IMR-90 (cell line): ENCODE results near the gene GAL3ST2. TPM values are rescaled to one million over a fixed set of nuclear protein-coding genes. Genes with fewer than 3 reads are reported as not detected.

ENCODE experiments used
- ATAC-seq: fragments of 200-7000 bp; cut with Tn5 transposase; 2 replicates; pipeline ENCODE4 v1.9.1; 2020; ENCODE audit warnings: low read depth, mild to moderate bottlenecking, moderate library complexity
- BruUV-seq: library from RNA; stranded (reverse); fragments of 400-500 nt; replicated peaks from 2 replicates; lab custom pipeline; 2021; lab: Mats Ljungman, UMichigan
- CTCF ChIA-PET: fragments of 300-600 bp; formaldehyde crosslinking; extraction: SDS; loops from one replicate; lab custom pipeline; 2021; ENCODE audit warnings: antibody characterized with exemption; lab: Yijun Ruan, JAX
- POLR2A ChIA-PET: fragments of 300-600 bp; sonication (Branson Sonifier 250); formaldehyde crosslinking; loops from one replicate; lab custom pipeline; 2022; ENCODE audit warnings: antibody characterized with exemption; ENCODE audit not compliant: unreplicated experiment; lab: Charles Lee
- DNase-seq: peaks from one replicate; pipeline ENCODE4 v3.0.0; 2013
- H2AFZ ChIP-seq: replicated peaks from 2 replicates; pipeline ENCODE3; 2013; ENCODE audit warnings: low read length, mild to moderate bottlenecking; ENCODE audit not compliant: poor library complexity
- H2AK5ac ChIP-seq: 2 replicates; pipeline ENCODE4 v1.6.1; 2013; ENCODE audit warnings: low read depth, low read length, inconsistent platforms
- H2AK9ac ChIP-seq: replicated peaks from 2 replicates; pipeline ENCODE3; 2013; ENCODE audit warnings: mild to moderate bottlenecking, low read depth, low read length, moderate library complexity; ENCODE audit not compliant: poor library complexity
- H2BK120ac ChIP-seq: 2 replicates; pipeline ENCODE4 v1.6.1; 2013; ENCODE audit warnings: low read depth, low read length, inconsistent platforms
- H2BK15ac ChIP-seq: 3 replicates; pipeline ENCODE4 v1.6.1; 2013; ENCODE audit warnings: low read depth, low read length, inconsistent platforms
- H2BK20ac ChIP-seq: 2 replicates; pipeline ENCODE4 v1.6.1; 2013; ENCODE audit warnings: low read depth, mild to moderate bottlenecking, inconsistent platforms, low read length, moderate library complexity
- H2BK5ac ChIP-seq: 2 replicates; pipeline ENCODE4 v1.6.1; 2013; ENCODE audit warnings: mild to moderate bottlenecking, low read depth, low read length, inconsistent platforms; ENCODE audit not compliant: poor library complexity, severe bottlenecking
- H3K14ac ChIP-seq: replicated peaks from 2 replicates; pipeline ENCODE4 v1.6.1; 2013; ENCODE audit warnings: low read depth, low read length, inconsistent platforms
- H3K18ac ChIP-seq: 2 replicates; pipeline ENCODE4 v1.6.1; 2013; ENCODE audit warnings: low read depth, low read length, control low read depth
- H3K23ac ChIP-seq: 2 replicates; pipeline ENCODE4 v1.6.1; 2013; ENCODE audit warnings: low read depth, low read length, inconsistent platforms
- H3K27ac ChIP-seq: 2 replicates; pipeline ENCODE4 v1.5.1; 2013; ENCODE audit warnings: mild to moderate bottlenecking, control low read depth, low read length; ENCODE audit not compliant: insufficient read depth
- H3K27me3 ChIP-seq: 2 replicates; pipeline ENCODE4 v1.6.1; 2013; ENCODE audit warnings: low read length; ENCODE audit not compliant: control insufficient read depth, insufficient read depth
- H3K36me3 ChIP-seq: 2 replicates; pipeline ENCODE4 v1.6.1; 2013; ENCODE audit warnings: low read length, mixed read lengths; ENCODE audit not compliant: control insufficient read depth, insufficient read depth
- H3K4ac ChIP-seq: 2 replicates; pipeline ENCODE4 v1.6.1; 2013; ENCODE audit warnings: low read depth, low read length, inconsistent platforms
- H3K4me1 ChIP-seq: 2 replicates; pipeline ENCODE4 v1.6.1; 2013; ENCODE audit warnings: low read length, mixed read lengths; ENCODE audit not compliant: control insufficient read depth, insufficient read depth
- H3K4me2 ChIP-seq: 2 replicates; pipeline ENCODE4 v1.6.1; 2013; ENCODE audit warnings: low read depth, mild to moderate bottlenecking, control low read depth, low read length, moderate library complexity
- H3K4me3 ChIP-seq: 2 replicates; pipeline ENCODE4 v1.5.1; 2013; ENCODE audit warnings: low read depth, mild to moderate bottlenecking, control low read depth, low read length, moderate library complexity; ENCODE audit not compliant: insufficient read depth
- H3K56ac ChIP-seq: 2 replicates; pipeline ENCODE4 v1.6.1; 2013; ENCODE audit warnings: low read length, inconsistent platforms; ENCODE audit not compliant: insufficient read depth; ENCODE audit errors: extremely low read depth
- H3K79me1 ChIP-seq, 2 experiments: 2 replicates each; pipeline ENCODE4 v1.6.1; 2013; ENCODE audit warnings: low read length in 2 of 2, inconsistent platforms in 1 of 2, low read depth in 1 of 2
- H3K9ac ChIP-seq: 2 replicates; pipeline ENCODE4 v1.6.1; 2013; ENCODE audit warnings: low read depth, low read length, control low read depth
- H3K9me1 ChIP-seq: 2 replicates; pipeline ENCODE4 v1.6.1; 2013; ENCODE audit warnings: low read length, inconsistent platforms; ENCODE audit not compliant: insufficient read depth
- H3K9me3 ChIP-seq: 2 replicates; pipeline ENCODE4 v1.6.1; 2013; ENCODE audit warnings: low read length; ENCODE audit not compliant: control insufficient read depth, insufficient read depth
- H4K20me1 ChIP-seq: 2 replicates; pipeline ENCODE4 v1.6.1; 2013; ENCODE audit warnings: low read length, inconsistent platforms; ENCODE audit not compliant: insufficient read depth
- H4K5ac ChIP-seq: 2 replicates; pipeline ENCODE4 v1.6.1; 2013; ENCODE audit warnings: mild to moderate bottlenecking, low read depth, low read length, control low read depth
- H4K8ac ChIP-seq, 2 experiments: 2 replicates each; pipeline ENCODE4 v1.6.1; 2013; ENCODE audit warnings: low read depth in 2 of 2, low read length in 2 of 2, control low read depth in 1 of 2, inconsistent platforms in 1 of 2
- H4K91ac ChIP-seq: 2 replicates; pipeline ENCODE4 v1.6.1; 2013; ENCODE audit warnings: low read depth, low read length, inconsistent platforms; ENCODE audit not compliant: insufficient read depth
- BHLHE40 ChIP-seq: fragments of 150-350 bp; IDR thresholded peaks from 2 replicates; pipeline ENCODE4 v1.6.1; 2016; ENCODE audit warnings: mild to moderate bottlenecking, low read depth, low read length
- MAFK ChIP-seq: IDR thresholded peaks from 2 replicates; pipeline ENCODE4 v1.6.1; 2012; ENCODE audit warnings: low read depth, low read length, improper control_type of control experiment
- MAZ ChIP-seq: IDR thresholded peaks from 2 replicates; pipeline ENCODE4 v1.6.1; 2012; ENCODE audit warnings: low read depth, mild to moderate bottlenecking, low read length, improper control_type of control experiment, moderate library complexity, borderline replicate concordance
- MXI1 ChIP-seq: IDR thresholded peaks from 2 replicates; pipeline ENCODE4 v1.6.1; 2012; ENCODE audit warnings: low read depth, mild to moderate bottlenecking, low read length, moderate library complexity, borderline replicate concordance
- POLR2A ChIP-seq: IDR thresholded peaks from 2 replicates; pipeline ENCODE4 v1.6.1; 2012; ENCODE audit warnings: mild to moderate bottlenecking, low read depth, low read length
- RAD21 ChIP-seq: IDR thresholded peaks from 2 replicates; pipeline ENCODE4 v1.6.1; 2012; ENCODE audit warnings: low read length, improper control_type of control experiment
- RCOR1 ChIP-seq: IDR thresholded peaks from 2 replicates; pipeline ENCODE4 v1.6.1; 2012; ENCODE audit warnings: mild to moderate bottlenecking, low read length, improper control_type of control experiment; ENCODE audit not compliant: insufficient replicate concordance
- RFX5 ChIP-seq: IDR thresholded peaks from 2 replicates; pipeline ENCODE4 v1.8.0; 2012; ENCODE audit warnings: low read depth, mild to moderate bottlenecking, low read length, moderate library complexity
- SMC3 ChIP-seq: fragments of 150-350 bp; IDR thresholded peaks from 2 replicates; pipeline ENCODE4 v1.6.1; 2016; ENCODE audit warnings: low read depth, mild to moderate bottlenecking, antibody characterized with exemption, low read length, moderate library complexity
- WGBS, 2 experiments: methylation state at CpG; one replicate each; pipeline versions ENCODE4 v1.1.5 to v1.1.7; 2013; ENCODE audit warnings: missing lambda C conversion rate in 2 of 2; ENCODE audit not compliant: insufficient read length in 1 of 2; ENCODE audit errors: extremely low coverage in 2 of 2; 5-methylcytosine and 5-hydroxymethylcytosine counted together
- dilution Hi-C: fragments of 300-500 bp; cut with HindIII; formaldehyde crosslinking; loops from one replicate; pipeline ENCODE4 v1.14.3; 2018; ENCODE audit warnings: low sequenced_read_pairs; ENCODE audit not compliant: unreplicated experiment
- in situ Hi-C: fragments of 300-500 bp; cut with MboI; formaldehyde crosslinking; loops from 3 replicates; pipeline ENCODE4 v1.14.3; 2019; ENCODE audit warnings: low sequenced_read_pairs, inconsistent platforms, mixed read lengths
- intact Hi-C: fragments of 100-400 bp; cut with micrococcal nuclease; formaldehyde crosslinking; loops from 2 replicates; pipeline ENCODE4 v1.10.0; 2022
- polyA plus RNA-seq, 3 experiments: library from polyadenylated mRNA; depleted of rRNA; stranded (reverse); fragments of >200 nt; gene quantifications; 2 replicates each; pipeline ENCODE4 v1.2.3, GENCODE V29; 2012; ENCODE audit warnings: low replicate concordance in 1 of 3
- total RNA-seq: library from RNA; depleted of rRNA; stranded (reverse); fragments of >200 nt; gene quantifications from 2 replicates; pipeline ENCODE4 v1.2.3, GENCODE V29; 2012
- TF ChIP-seq, protein P1 (sequence below): fragments of 150-350 bp; IDR thresholded peaks from 2 replicates; pipeline ENCODE4 v1.6.1; 2017; ENCODE audit warnings: mild to moderate bottlenecking, antibody characterized with exemption, low read length, low read depth
- TF ChIP-seq, protein P2 (sequence below): fragments of 150-350 bp; IDR thresholded peaks from 2 replicates; pipeline ENCODE4 v1.6.1; 2016; ENCODE audit warnings: low read depth, mild to moderate bottlenecking, low read length, moderate library complexity, borderline replicate concordance

Gene GAL3ST2
- total and polyA plus RNA-seq, 2 of the 4 experiments (the other 2 are of a cell fraction), result 0.07 TPM; not detected in 1

DNA sequence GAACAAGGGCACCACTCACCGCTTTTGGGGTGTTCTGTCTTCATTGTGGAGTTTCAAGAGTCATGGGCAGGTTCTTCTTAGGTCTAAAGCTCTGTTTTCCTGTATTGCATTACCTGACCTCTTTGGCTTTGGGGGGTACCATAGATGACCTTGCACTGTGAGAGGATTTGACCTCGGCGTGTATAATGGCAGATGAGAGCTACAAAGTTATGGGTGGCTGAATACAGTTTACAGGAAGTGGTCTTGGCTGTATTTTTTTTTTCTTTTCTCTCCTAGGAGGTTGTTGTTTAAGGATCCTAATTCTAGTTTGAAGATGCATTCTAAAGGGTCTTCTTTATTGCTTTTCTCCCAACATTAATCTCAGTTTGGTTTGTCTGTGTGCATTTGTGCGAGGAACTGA is 11.5 kb downstream of the GAL3ST2 start:
- ChIA-PET POLR2A (no interaction called here), CTCF (no interaction called here)
- H3K9me1 ChIP-seq, result no peaks in the 10 kb centered on the region
- in situ Hi-C loops, result no loop called here
- no peak overlapping the region for H3K4me2 ChIP-seq
- H3K4me3 ChIP-seq, result no peak overlapping the region
- H3K36me3 ChIP-seq, result no peaks in the 10 kb centered on the region
- H3K14ac ChIP-seq, result no peak overlapping the region
- no peak overlapping the region for H2AK9ac ChIP-seq
- H3K56ac ChIP-seq, result no peak overlapping the region
- no CpG with 5 or more reads among the region's 4 CpGs for WGBS, 2 experiments
- no peak overlapping the region for H2BK20ac ChIP-seq
- no peak for ATAC-seq
- no peak overlapping the region for H3K18ac ChIP-seq
- no peak overlapping the region for H3K9ac ChIP-seq
- H3K23ac ChIP-seq, result no peak overlapping the region
- no peak overlapping the region for H4K91ac ChIP-seq
- no peaks in the 10 kb centered on the region for H4K20me1 ChIP-seq
- no peak for TF ChIP-seq POLR2A
- TF ChIP-seq, protein P1, sequence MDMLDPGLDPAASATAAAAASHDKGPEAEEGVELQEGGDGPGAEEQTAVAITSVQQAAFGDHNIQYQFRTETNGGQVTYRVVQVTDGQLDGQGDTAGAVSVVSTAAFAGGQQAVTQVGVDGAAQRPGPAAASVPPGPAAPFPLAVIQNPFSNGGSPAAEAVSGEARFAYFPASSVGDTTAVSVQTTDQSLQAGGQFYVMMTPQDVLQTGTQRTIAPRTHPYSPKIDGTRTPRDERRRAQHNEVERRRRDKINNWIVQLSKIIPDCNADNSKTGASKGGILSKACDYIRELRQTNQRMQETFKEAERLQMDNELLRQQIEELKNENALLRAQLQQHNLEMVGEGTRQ, result no peak
- TF ChIP-seq MAFK, result no peak
- TF ChIP-seq, protein P2, sequence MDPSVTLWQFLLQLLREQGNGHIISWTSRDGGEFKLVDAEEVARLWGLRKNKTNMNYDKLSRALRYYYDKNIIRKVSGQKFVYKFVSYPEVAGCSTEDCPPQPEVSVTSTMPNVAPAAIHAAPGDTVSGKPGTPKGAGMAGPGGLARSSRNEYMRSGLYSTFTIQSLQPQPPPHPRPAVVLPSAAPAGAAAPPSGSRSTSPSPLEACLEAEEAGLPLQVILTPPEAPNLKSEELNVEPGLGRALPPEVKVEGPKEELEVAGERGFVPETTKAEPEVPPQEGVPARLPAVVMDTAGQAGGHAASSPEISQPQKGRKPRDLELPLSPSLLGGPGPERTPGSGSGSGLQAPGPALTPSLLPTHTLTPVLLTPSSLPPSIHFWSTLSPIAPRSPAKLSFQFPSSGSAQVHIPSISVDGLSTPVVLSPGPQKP, result no peak
- no peak for TF ChIP-seq RAD21
- no peak for TF ChIP-seq SMC3
- TF ChIP-seq RFX5, result no peak
- TF ChIP-seq MXI1, result no peak
- no peak for TF ChIP-seq MAZ
- TF ChIP-seq BHLHE40, result no peak
- no peak for TF ChIP-seq RCOR1
- no peak overlapping the region for H4K8ac ChIP-seq
- 0 out of 2 replicates have a peak, but pooled peaks cover 2% of the 10 kb centered on the region for H3K27me3 ChIP-seq
- no peaks in the 10 kb centered on the region for H3K79me1 ChIP-seq
- H2BK5ac ChIP-seq, result no peak overlapping the region
- H3K4me1 ChIP-seq, result no peaks in the 10 kb centered on the region
- no TSS peak for BruUV-seq
- no peak overlapping the region for H3K4ac ChIP-seq
- no peak overlapping the region for H2BK15ac ChIP-seq
- dilution Hi-C loops, result no loop called here
- no peak overlapping the region for H4K5ac ChIP-seq
- H3K9me3 ChIP-seq, result 0 out of 2 replicates have a peak, but pooled peaks cover 2% of the 10 kb centered on the region
- intact Hi-C loops, result no loop called here
- no peak overlapping the region for H2AK5ac ChIP-seq
- no peak overlapping the region for H3K27ac ChIP-seq
- H2BK120ac ChIP-seq, result no peak overlapping the region
- H2AFZ ChIP-seq, result no peak overlapping the region
- no peak for DNase-seq
